HG02870 (cell line): ENCODE measurements around the gene PAPOLA.
"Not testable (repeated sequence)": the region's sequence is repeated elsewhere in the genome, so short reads cannot be mapped to it uniquely, and the experiment has no call there.

Experiments used
- ATAC-seq: cut with Tn5 transposase; IDR thresholded peaks from one replicate; pipeline ENCODE4 v1.9.1; 2021; ENCODE audit warnings: mild to moderate bottlenecking, moderate library complexity; ENCODE audit not compliant: unreplicated experiment

PAPOLA gene

DNA sequence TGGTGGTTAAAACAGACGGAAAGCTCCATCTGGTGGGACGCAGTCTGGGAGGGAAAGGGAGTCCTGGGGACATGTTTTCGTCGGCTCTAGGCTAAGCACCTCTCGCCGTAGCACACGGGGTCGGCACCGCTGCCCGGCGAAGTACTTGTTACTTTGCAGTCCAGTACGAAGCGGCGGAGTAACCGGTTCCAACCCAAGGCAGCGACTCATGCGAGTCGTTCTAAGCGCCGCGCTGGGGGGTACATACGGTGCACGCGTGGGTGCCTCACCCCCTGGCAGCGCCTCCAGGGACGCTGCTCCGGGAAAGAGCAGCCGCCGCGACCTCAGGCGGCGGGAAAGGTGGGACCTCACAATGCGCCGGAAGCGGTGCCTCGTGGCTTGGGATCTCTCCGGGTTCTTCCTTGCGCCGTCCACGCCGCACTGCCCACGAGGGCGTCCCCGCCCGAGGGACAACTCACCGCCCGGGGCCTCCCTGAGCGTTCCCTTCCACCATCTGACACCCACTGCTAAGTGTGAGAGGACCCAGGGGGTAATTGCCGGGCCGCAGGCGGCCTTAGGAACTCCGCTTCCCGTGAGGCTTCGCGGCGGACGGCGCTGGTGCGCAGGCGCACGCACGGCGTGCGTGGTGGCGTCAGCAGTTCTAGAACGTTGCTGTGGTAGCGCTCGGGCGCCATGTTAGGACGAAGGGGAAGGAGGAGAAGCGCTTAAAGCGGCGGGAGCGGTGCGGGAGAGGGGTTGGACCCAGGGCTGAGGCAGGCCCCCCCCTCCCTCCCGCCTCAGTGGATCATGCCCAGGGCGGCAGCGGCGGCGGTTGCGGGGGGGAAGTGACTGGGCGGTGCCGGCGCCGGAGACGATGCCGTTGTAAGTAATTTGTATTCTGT, at the start of gene PAPOLA:
PAPOLA (plus strand) TSS at position 643 of the 881 bp plus-strand sequence; CDS start at position 854, 211 bp downstream.
- peak; percentile 86 for ATAC-seq

DNA sequence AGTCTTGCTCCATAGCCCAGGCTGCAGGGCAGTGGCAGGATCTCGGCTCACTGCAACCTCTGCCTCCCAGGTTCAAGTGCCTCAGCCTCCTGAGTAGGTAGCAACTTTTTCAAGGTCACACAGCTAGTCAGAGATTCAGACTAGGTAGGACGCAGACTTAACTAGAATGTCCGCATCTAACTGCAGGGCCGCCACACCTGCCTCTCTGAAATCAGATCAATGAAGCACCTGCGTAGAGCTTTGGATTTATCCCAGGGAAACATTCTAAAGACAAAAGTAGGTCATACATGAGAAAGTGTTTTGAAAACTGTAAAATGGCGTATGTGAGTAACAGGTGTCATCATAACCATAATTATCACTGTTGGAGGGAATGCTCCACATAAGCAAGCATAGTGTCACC, 49.5 kb upstream of the PAPOLA start:
- ATAC-seq = no peak

DNA sequence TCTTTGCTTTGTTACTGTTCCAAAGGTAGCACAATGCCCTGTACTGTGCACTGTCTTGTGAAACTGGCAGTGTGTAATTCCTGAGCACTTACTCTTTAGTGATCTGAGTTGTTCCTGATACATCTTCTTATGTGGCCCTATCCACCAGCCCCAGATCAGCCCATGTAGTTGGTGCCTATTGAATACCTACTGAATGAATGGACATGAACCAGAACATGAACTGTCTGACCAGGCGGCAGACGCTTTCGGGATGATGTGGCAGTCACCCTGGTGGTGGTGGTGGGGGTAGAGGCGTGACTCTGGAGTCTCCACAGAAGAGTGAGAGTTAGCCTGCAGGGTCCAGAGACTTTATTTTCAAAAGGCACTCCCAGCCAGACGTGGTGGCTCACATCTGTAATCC, 46.6 kb upstream of the PAPOLA start:
- no peak for ATAC-seq

DNA sequence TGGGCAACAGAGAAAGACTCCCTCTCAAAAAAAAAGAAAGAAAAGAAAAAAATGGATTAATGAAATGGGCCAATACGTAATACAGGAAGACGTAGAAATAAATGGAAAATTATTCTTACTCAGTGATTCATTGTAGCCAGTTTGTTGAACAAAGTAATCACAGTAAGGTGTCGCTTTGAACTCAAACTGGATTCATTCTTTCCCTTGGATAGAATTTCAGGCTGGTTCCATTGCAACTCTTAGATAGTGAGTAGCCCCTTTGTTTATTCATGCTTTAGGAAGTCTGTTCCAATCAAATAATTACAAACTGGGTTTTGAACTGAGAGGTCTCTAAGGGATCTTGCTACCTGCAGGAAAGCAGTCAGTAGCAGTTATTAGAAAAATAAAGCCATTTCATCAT, 42.3 kb upstream of the PAPOLA start:
- no peak for ATAC-seq

DNA sequence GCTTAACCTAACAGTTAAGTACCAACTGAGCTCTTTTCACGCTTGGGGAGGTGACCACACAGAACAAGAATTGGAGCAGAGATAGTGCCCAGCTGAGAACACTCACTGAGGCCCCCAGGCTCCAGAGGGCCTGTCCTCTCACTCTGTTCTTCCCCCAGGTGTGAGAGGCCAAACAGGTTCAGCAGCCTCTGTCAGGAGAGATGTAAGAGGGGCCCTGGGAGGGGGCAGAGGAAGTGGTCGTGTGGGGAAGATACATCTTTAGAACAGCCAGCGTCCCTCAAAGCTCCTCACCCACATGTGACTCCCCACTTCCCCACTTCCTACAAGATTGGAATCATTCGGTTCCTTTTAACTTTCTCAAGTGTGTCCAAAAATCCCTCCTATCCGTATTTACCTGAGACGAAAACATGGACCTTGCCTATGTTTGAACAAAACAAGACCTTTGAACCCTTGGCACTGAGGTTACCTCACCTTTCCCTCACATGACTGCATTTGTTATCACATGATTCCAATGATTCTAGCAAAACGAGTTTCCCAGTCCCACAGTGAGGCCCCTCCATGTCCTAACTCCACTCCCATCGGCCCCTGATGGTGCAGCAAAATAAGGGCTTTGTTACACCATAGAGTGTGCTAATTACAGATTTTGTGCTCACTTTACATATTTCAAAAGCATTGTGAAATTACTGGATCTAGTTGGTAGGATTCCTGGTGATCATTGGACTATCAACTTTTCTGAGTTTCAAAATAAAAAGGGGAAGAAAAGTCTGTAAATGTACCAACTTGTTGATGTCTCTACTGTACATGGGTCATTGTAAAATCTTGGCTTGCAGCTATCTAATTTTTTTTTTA, 40.0 kb upstream of the PAPOLA start:
- ATAC-seq = no peak

DNA sequence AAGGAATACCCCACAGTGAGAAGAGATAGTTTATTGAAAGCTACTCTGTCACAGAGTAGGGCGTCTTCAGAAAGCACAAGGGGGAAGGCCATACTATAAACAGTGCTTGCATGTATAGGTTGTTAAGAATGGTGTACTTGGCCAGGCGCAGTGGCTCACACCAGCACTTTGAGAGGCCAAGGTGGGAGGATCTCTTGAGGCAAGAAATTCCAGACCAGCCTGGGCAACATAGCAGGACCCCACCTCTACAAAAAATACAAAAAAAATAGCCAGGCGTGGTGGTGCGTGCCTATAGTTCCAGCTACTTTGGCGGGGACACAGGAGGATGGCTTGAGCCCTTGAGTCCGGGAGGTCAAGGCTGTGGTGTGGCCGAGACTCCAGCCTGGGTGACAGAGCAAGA, 38.0 kb upstream of the PAPOLA start:
- ATAC-seq = no peak

DNA sequence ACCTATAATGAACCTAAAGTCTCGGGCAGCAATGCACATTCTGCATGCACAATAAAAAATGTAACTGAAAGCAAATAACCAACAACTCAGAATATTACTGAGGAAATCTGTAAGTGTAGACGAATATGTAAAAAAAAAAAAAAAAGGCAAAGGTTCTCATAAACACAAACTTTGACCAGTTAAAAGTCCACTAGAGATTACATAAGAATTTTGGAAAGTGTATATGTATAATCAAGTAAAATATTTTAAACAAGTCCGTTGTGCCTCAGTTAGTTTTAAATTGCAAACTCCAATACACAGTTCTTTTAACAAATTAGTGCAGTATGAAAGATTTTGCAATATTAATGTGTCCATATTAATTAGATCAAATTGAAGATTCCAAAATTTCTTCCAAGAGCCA, 35.3 kb upstream of the PAPOLA start:
- ATAC-seq = no peak

DNA sequence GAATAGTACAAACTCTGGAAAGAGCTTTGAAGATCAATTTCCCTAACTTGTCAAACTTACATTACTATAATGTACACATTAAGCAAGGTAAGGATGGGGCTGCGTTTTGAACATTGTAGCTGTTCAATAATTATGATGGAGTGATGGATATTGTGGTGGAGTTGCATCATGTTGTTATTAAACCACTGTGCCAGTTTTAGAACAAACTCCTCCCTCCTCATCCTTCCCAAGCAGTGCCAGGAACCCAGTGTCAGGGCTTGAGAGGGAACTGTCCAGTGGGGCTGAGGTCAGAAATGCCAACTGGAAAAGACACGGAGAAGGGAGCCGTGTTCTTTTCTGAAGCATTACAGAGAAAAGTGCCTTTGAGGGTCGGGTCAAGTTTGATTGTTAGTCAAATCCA, 31.9 kb upstream of the PAPOLA start:
- ATAC-seq = no peak

DNA sequence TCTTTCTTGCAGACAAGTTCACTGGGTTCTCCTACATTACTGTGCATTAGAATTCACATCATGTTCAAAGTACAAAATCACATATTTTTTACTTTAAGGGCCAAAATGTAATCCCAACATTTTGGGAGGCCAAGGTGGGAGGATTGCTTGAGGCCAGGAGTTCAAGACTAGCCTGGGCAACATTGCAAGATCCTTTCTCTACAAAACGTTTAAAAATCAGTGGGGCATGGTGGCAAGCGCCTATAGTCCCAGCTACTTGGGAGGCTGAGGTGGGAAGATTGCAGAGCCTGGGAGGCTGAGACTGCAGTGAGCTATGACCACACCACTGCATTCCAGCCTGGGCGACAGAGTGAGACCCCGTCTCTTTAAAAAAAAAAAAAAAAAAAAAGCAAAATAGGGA, 31.2 kb upstream of the PAPOLA start:
- not testable (repeated sequence) for ATAC-seq

DNA sequence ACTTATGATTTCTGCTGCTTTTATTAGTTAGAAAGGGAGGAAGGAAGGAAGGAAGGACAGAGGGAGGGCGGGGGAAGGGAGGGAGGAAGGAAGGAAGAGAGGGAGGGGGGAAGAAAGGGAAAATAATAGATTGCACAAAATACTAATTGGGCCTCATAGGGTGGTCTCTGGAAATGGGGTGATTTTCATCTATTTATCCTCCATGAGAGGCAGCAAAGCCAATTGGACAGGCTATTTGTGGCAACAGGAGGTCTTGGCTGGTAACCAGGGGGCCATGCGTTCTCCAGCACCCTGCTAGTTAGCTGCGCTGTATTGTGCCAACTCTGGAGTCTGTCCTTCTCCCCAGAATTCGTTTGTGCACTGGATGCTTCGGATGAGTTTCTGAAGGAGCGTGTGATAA, 24.1 kb upstream of the PAPOLA start:
- ATAC-seq = no peak

DNA sequence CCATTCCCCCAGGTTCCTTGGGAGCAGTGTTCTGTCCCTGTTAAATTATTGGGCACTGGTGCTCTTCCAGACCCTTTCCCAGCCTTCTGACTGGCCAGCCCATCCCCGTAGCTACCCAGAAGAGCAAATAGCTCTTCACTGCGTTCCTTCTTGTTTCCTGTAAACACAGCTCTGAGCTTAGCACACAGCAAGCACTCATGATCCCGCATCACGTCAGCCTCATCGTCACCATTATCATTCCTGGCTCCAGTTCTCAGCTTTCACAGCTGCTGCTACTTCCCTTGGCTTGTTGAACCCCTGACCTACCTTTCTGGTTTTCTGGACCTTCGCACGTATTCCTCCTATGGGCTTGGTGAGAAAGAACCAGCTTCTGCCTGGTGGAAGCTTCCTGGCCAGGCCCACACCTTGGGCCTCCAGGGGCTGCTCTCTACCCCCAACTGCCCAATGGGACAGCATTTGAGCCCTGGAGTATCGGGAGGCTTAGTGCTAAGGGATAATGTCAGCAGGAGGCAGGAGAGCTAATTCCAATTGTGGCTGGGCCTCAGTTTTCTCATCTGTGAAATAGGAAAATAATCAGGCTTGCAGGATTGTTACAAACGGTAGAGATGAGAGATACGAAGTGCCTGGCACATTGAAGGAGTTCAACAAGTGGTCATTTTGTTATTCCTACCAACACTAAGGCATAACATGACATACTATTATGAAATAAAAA, 22.6 kb upstream of the PAPOLA start:
- ATAC-seq = no peak

DNA sequence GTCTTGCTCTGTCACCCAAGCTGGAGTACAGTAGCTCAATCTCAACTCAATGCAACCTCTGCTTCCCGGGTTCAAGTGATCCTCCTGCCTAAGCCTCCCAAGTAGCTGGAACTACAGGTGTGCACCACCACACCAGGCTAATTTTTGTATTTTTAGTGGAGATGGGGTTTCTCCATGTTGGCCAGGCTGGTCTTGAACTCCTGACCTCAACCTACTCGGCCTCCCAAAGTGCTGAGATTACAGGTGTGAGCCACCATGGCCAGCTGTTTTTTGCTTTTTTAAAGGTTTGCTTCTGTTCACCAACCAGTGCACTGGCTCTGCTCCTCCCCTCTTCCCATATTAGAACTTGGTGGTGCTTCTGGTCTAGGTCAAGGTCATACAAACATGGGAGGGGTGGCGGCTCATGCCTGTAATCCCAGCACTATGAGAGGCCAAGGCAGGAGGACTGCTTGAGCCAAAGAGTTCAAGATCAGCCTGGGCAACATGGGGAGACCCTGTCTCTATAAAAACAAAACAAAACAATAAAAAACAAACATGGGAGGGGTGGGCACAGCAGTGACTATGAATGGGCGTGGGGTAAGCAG, 20.4 kb upstream of the PAPOLA start:
- ATAC-seq = no peak

DNA sequence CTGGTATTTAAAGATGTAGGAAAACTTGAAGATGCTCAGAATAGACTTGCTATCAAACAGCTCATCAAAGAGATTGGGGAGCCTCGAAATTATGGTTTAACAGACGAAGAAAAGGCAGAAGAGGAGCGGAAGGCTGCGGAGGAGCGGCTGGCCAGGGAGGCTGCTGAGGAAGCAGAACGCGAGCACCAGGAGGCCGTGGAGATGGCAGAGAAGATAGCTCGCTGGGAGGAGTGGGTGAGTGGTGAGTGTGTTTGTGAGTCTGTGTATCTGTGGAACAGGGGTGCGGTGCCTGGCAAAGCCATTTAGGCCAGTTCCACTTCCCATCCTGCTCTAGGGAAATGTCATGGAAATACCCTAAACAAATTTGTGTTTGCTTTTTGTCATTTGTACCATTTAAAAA, 19.2 kb upstream of the PAPOLA start:
- ATAC-seq = no peak

DNA sequence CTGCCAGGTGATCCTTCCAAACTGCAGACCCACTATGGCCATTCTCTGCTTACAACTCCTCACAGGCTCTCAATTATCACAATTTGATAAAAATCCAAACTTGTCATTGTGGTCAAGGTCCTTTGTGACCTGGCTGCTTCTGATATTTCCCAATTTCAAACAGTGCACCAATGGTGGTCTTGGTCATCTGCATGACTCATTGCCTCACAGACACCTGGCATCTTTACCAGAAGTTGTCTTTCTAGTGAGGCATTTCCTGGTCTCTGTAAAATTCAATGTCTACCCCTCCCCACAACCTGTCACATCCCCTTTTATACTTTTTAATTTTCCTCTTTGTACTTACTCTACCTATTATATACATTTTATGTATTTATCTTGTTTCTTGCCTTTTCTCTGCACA, 17.8 kb upstream of the PAPOLA start:
- ATAC-seq = no peak

DNA sequence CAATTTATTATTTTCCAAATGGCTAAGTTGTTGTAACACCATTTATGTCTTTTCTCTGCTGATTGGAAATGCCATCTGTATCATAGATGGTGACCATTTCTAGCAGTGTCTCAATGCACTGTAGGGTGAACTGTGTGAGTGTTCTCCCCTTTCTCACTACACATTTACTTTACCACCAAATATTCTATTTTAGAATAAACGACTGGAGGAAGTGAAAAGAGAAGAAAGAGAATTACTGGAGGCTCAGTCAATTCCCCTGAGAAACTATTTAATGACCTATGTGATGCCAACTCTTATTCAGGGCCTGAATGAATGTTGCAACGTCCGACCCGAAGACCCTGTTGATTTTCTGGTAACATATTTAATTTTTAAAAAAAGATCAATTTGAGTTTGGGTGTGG, 15.5 kb upstream of the PAPOLA start:
- no peak for ATAC-seq

DNA sequence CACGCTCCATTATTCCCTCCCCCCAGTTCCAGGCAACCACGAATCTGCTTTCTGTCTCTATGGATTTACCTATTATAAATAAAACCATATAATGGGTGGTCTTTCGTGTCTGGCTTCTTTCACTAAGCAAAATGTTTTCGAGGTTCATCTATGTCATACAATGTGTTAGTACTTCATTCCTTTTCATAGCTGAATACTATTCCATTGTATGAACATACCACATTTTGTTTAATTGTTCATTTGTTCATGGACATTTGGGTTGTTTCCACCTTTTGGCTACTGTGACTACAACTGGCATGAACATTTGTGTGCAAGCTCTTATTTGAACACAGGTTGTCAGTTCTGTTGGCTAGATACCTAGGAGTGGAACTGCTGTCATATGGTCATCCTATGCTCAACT, 12.9 kb upstream of the PAPOLA start:
- no peak for ATAC-seq

DNA sequence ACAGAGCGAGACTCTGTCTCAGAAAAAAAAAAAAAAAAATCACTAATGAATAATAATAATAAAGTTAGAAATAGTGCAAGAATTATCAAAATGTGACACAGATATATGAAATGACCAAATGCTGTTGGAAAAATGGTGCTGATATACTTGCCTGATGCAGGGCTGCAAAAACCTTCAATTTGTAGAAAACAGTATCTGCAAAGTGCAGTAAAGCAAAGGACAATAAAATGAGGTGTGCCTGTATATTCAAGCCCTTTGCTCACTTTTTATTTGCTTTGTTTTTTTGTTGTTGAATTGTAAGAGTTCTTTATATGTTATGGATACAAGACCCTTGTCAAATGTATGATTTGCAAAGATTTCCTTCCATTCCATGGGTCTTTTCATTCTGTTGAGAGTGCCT, 9.0 kb upstream of the PAPOLA start:
- no peak for ATAC-seq

DNA sequence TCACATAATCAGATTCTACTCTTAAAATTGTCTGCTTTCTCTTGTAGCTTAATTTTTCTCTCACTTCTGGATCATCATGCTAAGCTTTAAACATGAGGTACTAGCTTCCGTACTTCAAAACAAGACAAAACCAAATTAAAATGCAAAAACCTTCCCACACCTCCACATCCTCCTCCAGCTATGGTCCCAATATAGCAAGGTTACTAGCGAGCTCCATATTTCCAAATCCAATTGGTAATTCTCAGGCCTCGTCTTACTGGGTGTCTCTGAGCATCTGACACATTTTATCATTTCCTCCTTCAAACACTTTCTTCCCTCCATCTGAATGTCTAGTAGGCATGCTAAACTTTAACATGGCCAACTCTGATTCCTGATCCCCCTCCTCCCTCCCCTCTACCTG, 7.9 kb upstream of the PAPOLA start:
- ATAC-seq = no peak

DNA sequence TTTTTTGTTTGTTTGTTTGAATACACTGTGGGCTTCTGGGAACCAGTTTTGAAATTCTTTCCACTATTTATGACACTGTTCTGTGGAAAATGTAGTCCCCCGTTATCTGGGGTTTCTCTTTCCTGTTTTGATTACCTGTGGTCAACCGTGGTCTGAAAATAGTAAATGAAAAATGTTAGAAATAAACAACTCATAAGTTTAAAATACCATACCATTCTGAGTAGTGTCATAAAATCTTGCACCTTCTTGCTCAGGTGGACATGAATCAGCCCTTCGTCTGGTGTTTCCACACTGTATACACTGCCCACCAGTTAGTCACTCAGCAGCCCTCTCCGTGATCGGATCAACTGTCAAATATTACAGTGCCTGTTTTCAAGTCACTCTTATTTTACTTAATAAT, 5.1 kb upstream of the PAPOLA start:
- peak; percentile 37 for ATAC-seq

DNA sequence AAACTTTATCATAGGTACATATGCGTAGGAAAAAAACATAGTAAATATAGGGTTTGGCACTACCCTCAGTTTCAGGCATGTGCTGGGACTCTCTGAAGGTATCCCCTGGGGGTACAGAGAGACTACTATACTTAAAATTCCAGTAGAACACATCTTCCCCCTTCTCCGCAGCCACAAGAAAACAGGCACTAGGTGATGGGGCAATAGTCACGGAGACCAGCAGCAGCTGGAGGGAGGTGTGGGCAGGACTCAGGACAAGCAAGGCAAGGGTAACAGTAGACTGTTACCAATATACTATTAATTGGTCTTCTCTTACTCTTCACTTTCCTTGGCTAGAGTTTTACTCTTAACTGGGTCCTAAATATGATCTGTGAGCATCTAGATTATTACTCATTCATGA, 4.6 kb upstream of the PAPOLA start:
- no peak for ATAC-seq

DNA sequence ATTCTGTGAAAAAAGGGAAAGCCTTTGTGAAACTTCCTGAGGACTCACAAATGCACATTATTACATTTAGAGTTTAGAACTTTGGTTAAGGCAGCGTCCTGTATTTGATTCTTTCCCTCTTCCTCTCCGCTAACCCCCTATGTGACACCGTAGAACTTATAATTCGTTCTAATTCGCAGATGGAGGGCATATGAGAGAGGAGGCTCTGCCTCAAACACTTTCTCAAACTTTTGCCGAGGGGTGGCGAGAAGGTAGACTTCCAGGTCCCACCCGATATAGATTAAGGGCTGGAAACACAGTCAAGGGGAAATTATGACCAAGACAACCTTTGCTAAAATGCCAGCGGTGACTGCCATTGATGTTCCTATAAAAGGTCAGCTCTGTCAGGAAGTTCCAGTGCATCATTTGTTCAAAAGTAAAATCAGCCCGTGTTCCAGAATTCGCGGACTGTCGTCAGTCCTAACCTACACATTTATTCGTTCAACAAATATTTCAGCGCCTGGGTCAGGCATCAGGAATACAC, 904 bp upstream of the PAPOLA start:
- ATAC-seq = no peak
